GM15510 (cell line): ENCODE measurements around the gene TSPAN9.

ENCODE experiments used
- POLR2A ChIP-seq: IDR thresholded peaks from 3 replicates; pipeline ENCODE4 v1.6.1; 2011; ENCODE audit warnings: borderline replicate concordance; ENCODE audit not compliant: insufficient read length; ENCODE audit errors: extremely low read depth

The TSPAN9 gene

GRCh38 chr12:3278681-3279414, 201.7 kb downstream of the TSPAN9 start:
- TF ChIP-seq POLR2A = no peak

GRCh38 chr12:3279415-3279780, 202.2 kb downstream of the TSPAN9 start:
- no peak for TF ChIP-seq POLR2A

DNA sequence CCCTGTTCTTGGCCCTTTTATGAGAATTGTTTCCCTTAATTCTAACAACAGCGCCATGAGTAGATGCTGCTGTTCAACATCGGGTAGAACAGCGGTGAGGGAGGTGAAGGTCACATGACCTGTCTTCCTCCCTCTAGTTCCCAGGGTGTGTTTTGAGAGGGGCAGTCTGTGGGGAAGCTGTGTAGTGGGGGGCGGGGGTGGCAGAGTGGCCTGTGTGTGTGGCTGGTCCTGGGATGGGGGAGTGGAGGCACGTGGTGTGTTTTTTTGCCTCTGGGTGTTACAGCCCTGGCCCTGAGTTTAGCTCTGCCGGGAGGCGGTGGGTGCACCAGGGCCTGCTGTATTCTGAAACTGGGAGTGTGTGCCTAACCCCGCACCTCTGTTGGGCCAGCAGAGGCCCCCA, 202.7 kb downstream of the TSPAN9 start:
- no peak for TF ChIP-seq POLR2A

DNA sequence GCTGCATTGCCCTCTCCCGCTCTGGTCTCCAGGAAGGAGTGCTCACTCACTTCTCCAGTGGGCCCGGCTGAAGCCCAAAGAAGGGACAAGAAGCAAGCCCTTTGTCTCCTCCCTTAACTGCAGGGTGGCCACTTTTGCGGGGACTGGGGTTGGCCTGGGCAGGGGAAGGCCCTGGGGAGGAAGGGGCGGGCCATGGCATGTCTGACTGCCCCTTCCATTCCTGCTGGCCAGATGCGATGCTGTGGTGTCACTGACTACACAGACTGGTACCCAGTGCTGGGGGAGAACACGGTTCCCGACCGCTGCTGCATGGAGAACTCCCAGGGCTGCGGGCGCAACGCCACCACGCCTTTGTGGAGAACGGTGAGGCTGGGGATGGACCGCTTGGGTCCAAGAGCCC, 203.8 kb downstream of the TSPAN9 start:
- no peak for TF ChIP-seq POLR2A

- no peak for TF ChIP-seq POLR2A
These were observed 204.6 kb downstream of the TSPAN9 start for GRCh38 chr12:3281588-3282383.

DNA sequence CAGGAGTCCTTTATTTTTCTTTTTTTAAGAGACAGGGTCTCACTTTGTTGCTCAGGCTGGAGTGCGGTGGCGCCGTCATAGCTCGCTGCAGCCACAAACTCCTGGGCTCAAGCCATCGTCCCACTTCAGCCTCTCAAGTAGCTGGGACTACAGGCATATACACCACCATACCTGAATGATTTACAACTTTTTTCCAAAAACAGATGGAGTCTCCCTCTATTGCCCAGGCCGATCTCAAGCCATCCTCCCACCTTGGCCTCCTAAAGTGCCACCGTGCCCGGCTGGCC, 205.1 kb downstream of the TSPAN9 start:
- no peak for TF ChIP-seq POLR2A

DNA sequence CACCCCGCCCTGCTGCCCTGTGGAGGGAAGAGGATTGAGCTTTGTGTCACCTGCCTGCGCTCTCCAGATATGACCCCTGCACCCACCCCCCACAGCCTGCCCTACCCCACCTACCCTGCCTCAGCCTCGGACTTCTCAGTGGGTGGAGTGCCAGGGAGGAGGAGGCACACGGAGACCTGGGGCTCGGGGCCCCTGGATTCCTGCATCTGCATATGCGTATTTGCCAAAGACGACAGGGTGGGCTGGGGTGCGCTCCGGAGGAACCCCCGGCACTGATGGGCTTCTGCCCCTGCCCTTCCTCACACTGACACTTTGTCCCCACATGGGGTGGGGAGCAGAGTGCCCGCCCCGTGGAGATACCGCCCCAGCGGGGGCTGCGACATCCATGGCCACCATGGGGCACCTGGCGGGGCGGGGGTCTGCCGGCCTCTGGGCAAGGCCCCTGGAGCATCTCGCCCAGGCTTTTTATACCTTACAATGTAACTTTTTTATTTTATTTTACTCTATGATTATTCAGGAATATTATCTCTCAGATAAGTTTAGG, 206.0 kb downstream of the TSPAN9 start:
- no peak for TF ChIP-seq POLR2A

GRCh38 chr12:3284405-3284804, 207.2 kb downstream of the TSPAN9 start:
- TF ChIP-seq POLR2A = no peak

- TF ChIP-seq POLR2A = no peak
These were observed 208.4 kb downstream of the TSPAN9 start for GRCh38 chr12:3285570-3285969.

DNA sequence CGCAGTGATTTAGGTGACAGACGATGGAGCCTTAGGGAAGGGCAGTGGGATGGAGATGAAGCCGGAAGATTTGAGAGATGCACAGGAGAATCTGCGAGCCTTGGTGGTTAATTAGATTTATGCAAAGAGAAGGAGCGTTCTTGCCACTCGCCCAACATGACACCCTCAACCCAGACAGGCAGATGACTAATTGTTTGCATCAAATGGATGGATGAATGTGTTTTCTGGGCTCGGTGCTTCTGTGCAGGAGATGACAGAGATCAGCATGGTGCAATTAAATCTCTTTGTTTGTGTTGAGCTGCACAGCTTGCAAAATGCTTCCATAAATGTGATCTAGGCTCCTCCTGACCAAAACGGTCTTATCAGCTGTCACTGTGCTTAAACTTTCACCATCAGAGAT, 211.5 kb downstream of the TSPAN9 start:
- no peak for TF ChIP-seq POLR2A

DNA sequence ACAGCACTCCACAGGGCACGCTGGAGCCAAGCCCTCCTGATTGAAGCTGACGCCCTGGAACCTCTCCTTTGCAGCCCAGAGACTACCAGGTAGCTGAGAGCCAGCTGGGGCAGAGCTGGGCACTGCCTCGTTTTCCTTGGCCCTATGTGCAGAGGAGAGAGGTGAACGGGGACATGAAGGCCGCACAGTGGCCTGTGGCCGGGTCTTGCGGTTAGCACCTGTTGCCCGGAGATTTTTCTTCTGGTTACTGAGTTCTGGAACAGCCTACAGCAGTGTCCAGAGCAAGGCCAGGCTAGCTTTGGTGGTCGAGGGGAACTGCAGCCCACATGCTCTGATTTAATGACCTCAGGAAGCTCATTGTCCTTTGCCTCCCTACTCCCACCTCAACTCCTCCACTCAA, 212.5 kb downstream of the TSPAN9 start:
- TF ChIP-seq POLR2A = no peak

- TF ChIP-seq POLR2A = no peak
These were observed 214.8 kb downstream of the TSPAN9 start for GRCh38 chr12:3291939-3292338.

DNA sequence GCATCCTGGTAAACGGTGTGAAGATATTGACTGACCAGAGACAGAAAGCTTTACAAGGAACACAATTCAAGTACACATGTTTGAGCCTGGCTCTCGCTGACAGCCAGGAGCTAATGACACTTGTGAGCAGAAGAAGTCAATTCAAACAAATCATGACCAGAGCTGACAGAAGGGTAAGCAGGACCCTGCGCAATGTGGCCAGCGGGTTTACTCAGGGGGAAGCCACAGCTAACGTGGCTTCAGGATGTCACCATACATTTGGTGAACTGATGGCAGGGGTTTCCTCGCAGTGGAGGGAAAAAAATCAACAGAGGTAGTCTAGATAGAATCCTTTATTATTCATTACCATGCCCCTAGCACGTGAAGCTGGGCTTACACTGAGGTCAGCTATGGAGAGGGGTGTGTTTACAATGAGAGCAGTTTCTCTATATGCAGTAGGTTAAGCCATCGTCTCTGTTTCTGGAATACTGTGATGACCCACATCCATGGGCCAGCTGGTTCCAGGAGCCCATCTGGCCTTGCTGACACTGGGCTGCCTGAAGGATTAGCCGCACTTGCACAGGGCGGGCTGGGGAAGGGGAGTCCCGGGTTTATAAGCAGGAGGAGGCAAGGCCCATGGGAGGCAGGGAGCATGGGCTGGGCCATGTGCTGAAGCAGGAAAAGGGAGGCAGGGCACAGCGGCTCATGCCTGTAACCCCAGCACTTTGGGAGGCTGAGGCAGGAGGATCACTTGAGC, 215.7 kb downstream of the TSPAN9 start:
- TF ChIP-seq POLR2A = no peak

GRCh38 chr12:3293446-3294161, 216.4 kb downstream of the TSPAN9 start:
- no peak for TF ChIP-seq POLR2A

GRCh38 chr12:3294481-3294911, 217.3 kb downstream of the TSPAN9 start:
- TF ChIP-seq POLR2A = no peak
